CD4-positive, CD25-positive, alpha-beta regulatory T cell (primary cell): ENCODE data around the gene TK2. TPM values are rescaled to one million over a fixed set of nuclear protein-coding genes. Genes with fewer than 3 reads are reported as not detected.

Experiments
- ATAC-seq, 2 donors: fragments of 150-1000 bp; cut with Tn5 transposase; one replicate each; pipeline ENCODE4 v1.10.0; 2021; ENCODE audit warnings: low read depth in 2 of 2, moderate number of reproducible peaks in 2 of 2, moderate library complexity in 1 of 2
- DNase-seq, 3 donors: peaks; one replicate each; pipeline versions ENCODE4 v3.0.0 to v3.0.0-alpha.2; 2012 to 2022; ENCODE audit warnings: mixed read lengths in 1 of 3
- H3K27ac ChIP-seq: one replicate; pipeline ENCODE4 v1.7.0; 2013; ENCODE audit warnings: mild to moderate bottlenecking, low read length; ENCODE audit not compliant: insufficient read depth, poor library complexity, severe bottlenecking
- H3K27me3 ChIP-seq: one replicate; pipeline ENCODE4 v1.7.0; 2013; ENCODE audit warnings: low read length; ENCODE audit not compliant: control insufficient read depth, insufficient read depth
- H3K36me3 ChIP-seq: one replicate; pipeline ENCODE4 v1.7.0; 2013; ENCODE audit warnings: mild to moderate bottlenecking, low read length, moderate library complexity; ENCODE audit not compliant: control insufficient read depth, insufficient read depth
- H3K4me1 ChIP-seq: 2 replicates; pipeline ENCODE4 v1.7.0; 2013; ENCODE audit warnings: mild to moderate bottlenecking, low read length; ENCODE audit not compliant: insufficient read depth, control insufficient read depth, poor library complexity, severe bottlenecking
- H3K4me3 ChIP-seq: one replicate; pipeline ENCODE4 v1.7.0; 2013; ENCODE audit warnings: low read depth, mild to moderate bottlenecking, low read length, moderate library complexity
- H3K9me3 ChIP-seq, 2 experiments: 1 replicate in 1 of 2; 2 replicates in 1 of 2; pipeline ENCODE4 v1.7.0; 2013; ENCODE audit warnings: low read length in 2 of 2, mild to moderate bottlenecking in 1 of 2, moderate library complexity in 1 of 2; ENCODE audit not compliant: control insufficient read depth in 2 of 2
- H3K27ac Mint-ChIP-seq, 3 donors: one replicate each; pipeline ENCODE4 v1.8.0; 2020 to 2022; ENCODE audit warnings: mild to moderate bottlenecking in 3 of 3, mixed read lengths in 3 of 3, moderate library complexity in 2 of 3
- H3K27me3 Mint-ChIP-seq: one replicate; pipeline ENCODE4 v1.8.0; 2022; ENCODE audit warnings: mild to moderate bottlenecking, mixed read lengths
- H3K36me3 Mint-ChIP-seq: one replicate; pipeline ENCODE4 v1.8.0; 2020; ENCODE audit warnings: mixed read lengths
- H3K4me1 Mint-ChIP-seq, 4 donors: one replicate each; pipeline ENCODE4 v1.8.0; 2020 to 2022; ENCODE audit warnings: mixed read lengths in 4 of 4, mild to moderate bottlenecking in 1 of 4
- H3K4me3 Mint-ChIP-seq, 4 donors: one replicate each; pipeline ENCODE4 v1.8.0; 2020 to 2022; ENCODE audit warnings: mild to moderate bottlenecking in 4 of 4, mixed read lengths in 4 of 4, moderate library complexity in 3 of 4
- H3K9me3 Mint-ChIP-seq, 7 donors: one replicate each; pipeline ENCODE4 v1.8.0; 2020 to 2022; ENCODE audit warnings: mixed read lengths in 7 of 7, mild to moderate bottlenecking in 3 of 7, moderate library complexity in 2 of 7
- polyA plus RNA-seq, 4 donors: library from polyadenylated mRNA; unstranded; fragments of 300-500 nt; fragmentation: Illumina TruSeq; gene quantifications; one replicate each; pipeline ENCODE4 v1.2.3, GENCODE V29; 2021
- total RNA-seq: library from RNA; stranded (reverse); gene quantifications from one replicate; pipeline ENCODE4 v1.2.3, GENCODE V29; 2022

TK2 gene
- total and polyA plus RNA-seq, 5 donors from 2014 or later, result 5.1 to 8.8 (median 8.2) TPM

GRCh38 chr16:66578651-66579531 is 29.0 kb upstream of the TK2 start, which contains the start of gene CMTM2:
Gene CMTM2 (plus strand): TSS chr16:66579463. CDS start chr16:66579608, 145 bp downstream.
- no peaks in the 10 kb centered on the region for H3K9me3 ChIP-seq
- Mint-ChIP-seq H3K27me3 (peaks cover 29% of the 10 kb centered on the region), H3K27ac (peak within 1 kb of the TSS in 2 of 3 donors; percentile 32 to 67), H3K9me3 (no peaks in the 10 kb centered on the region), H3K36me3 (no peaks in the 10 kb centered on the region), H3K4me1 (peaks cover 2 to 18% (median 5%) of the 10 kb centered on the region in 4 donors), H3K4me3 (peak within 1 kb of the TSS in 3 of 4 donors; percentile 64 to 76 (median 70))
- DNase-seq, result peak in 1 of 3 donors; percentile 32
- H3K36me3 ChIP-seq, result no peaks in the 10 kb centered on the region
- ATAC-seq, result peak; percentile 24 to 39
- H3K27ac ChIP-seq, result no peak within 1 kb of the TSS
- peaks cover 9% of the 10 kb centered on the region for H3K4me1 ChIP-seq
- no peaks in the 10 kb centered on the region for H3K27me3 ChIP-seq
- H3K4me3 ChIP-seq, result no peak within 1 kb of the TSS

GRCh38 chr16:66576296-66576695 is 26.4 kb upstream of the TK2 start:
- Mint-ChIP-seq H3K36me3 (no peaks in the 10 kb centered on the region), H3K4me1 (peaks cover 0 to 22% (median 6%) of the 10 kb centered on the region in 4 donors)
- no peak for DNase-seq

GRCh38 chr16:66575060-66575459 is 25.1 kb upstream of the TK2 start:
- peaks cover 0 to 22% (median 10%) of the 10 kb centered on the region in 4 donors for H3K4me1 Mint-ChIP-seq
- no peak overlapping the region for H3K27ac Mint-ChIP-seq
- H3K27me3 ChIP-seq, result no peaks in the 10 kb centered on the region
- H3K36me3 Mint-ChIP-seq, result no peaks in the 10 kb centered on the region
- no peaks in the 10 kb centered on the region for H3K9me3 Mint-ChIP-seq
- H3K9me3 ChIP-seq, result no peaks in the 10 kb centered on the region
- DNase-seq (no peak), ATAC-seq (no peak)
- peaks cover 4% of the 10 kb centered on the region for H3K36me3 ChIP-seq
- H3K4me1 ChIP-seq, result peaks cover 9% of the 10 kb centered on the region
- no peak overlapping the region for H3K27ac ChIP-seq
- peaks cover 18% of the 10 kb centered on the region for H3K27me3 Mint-ChIP-seq
- H3K4me3 ChIP-seq, result no peak overlapping the region
- no peak overlapping the region for H3K4me3 Mint-ChIP-seq

More at GRCh38 chr16:66576296-66576695, 26.4 kb upstream of the TK2 start:
- no peaks in the 10 kb centered on the region for H3K36me3 ChIP-seq
- no peaks in the 10 kb centered on the region for H3K27me3 ChIP-seq
- ATAC-seq, result no peak
- H3K9me3 Mint-ChIP-seq, result no peaks in the 10 kb centered on the region
- no peak overlapping the region for H3K4me3 Mint-ChIP-seq
- peaks cover 29% of the 10 kb centered on the region for H3K27me3 Mint-ChIP-seq
- H3K27ac Mint-ChIP-seq, result no peak overlapping the region
- H3K4me3 ChIP-seq, result no peak overlapping the region
- no peak overlapping the region for H3K27ac ChIP-seq
- no peaks in the 10 kb centered on the region for H3K9me3 ChIP-seq
- peaks cover 9% of the 10 kb centered on the region for H3K4me1 ChIP-seq

GRCh38 chr16:66574531-66574930 is 24.6 kb upstream of the TK2 start:
- DNase-seq (no peak), ATAC-seq (no peak)
- H3K9me3 Mint-ChIP-seq, result no peaks in the 10 kb centered on the region
- no peak overlapping the region for H3K27ac Mint-ChIP-seq
- Histone ChIP-seq H3K27me3 (no peaks in the 10 kb centered on the region), H3K36me3 (peaks cover 4% of the 10 kb centered on the region), H3K9me3 (no peaks in the 10 kb centered on the region), H3K27ac (no peak overlapping the region), H3K4me1 (peaks cover 8% of the 10 kb centered on the region), H3K4me3 (no peak overlapping the region)
- H3K27me3 Mint-ChIP-seq, result peaks cover 15% of the 10 kb centered on the region
- H3K4me1 Mint-ChIP-seq, result peaks cover 2 to 21% (median 12%) of the 10 kb centered on the region in 4 donors
- no peaks in the 10 kb centered on the region for H3K36me3 Mint-ChIP-seq
- no peak overlapping the region for H3K4me3 Mint-ChIP-seq

- no peaks in the 10 kb centered on the region for H3K9me3 Mint-ChIP-seq
- peaks cover 5 to 23% (median 11%) of the 10 kb centered on the region in 4 donors for H3K4me1 Mint-ChIP-seq
- H3K36me3 Mint-ChIP-seq, result no peaks in the 10 kb centered on the region
- Histone ChIP-seq H3K27me3 (no peaks in the 10 kb centered on the region), H3K36me3 (peaks cover 4% of the 10 kb centered on the region), H3K4me1 (peaks cover 4% of the 10 kb centered on the region), H3K4me3 (no peak overlapping the region), H3K27ac (no peak overlapping the region), H3K9me3 (no peaks in the 10 kb centered on the region)
- peak overlapping the region in 1 of 3 donors; percentile 52 for H3K27ac Mint-ChIP-seq
- DNase-seq (no peak), ATAC-seq (no peak)
- no peak overlapping the region for H3K4me3 Mint-ChIP-seq
- H3K27me3 Mint-ChIP-seq, result peaks cover 11% of the 10 kb centered on the region
Measured at GRCh38 chr16:66574081-66574480, 24.2 kb upstream of the TK2 start.

- H3K27me3 ChIP-seq, result no peaks in the 10 kb centered on the region
- H3K9me3 Mint-ChIP-seq, result peaks cover 0 to 2% (median 0%) of the 10 kb centered on the region in 7 donors
- no peak for DNase-seq
- H3K4me3 Mint-ChIP-seq, result no peak overlapping the region
- no peaks in the 10 kb centered on the region for H3K9me3 ChIP-seq
- no peak overlapping the region for H3K4me3 ChIP-seq
- peaks cover 8 to 21% (median 12%) of the 10 kb centered on the region in 4 donors for H3K4me1 Mint-ChIP-seq
- H3K36me3 ChIP-seq, result peaks cover 10% of the 10 kb centered on the region
- peak overlapping the region; percentile 36 to 72 (median 71) for H3K27ac Mint-ChIP-seq
- H3K27me3 Mint-ChIP-seq, result peaks cover 3% of the 10 kb centered on the region
- H3K4me1 ChIP-seq, result no peaks in the 10 kb centered on the region
- ATAC-seq, result no peak
- H3K36me3 Mint-ChIP-seq, result peaks cover 6% of the 10 kb centered on the region
- no peak overlapping the region for H3K27ac ChIP-seq
Measured at GRCh38 chr16:66572356-66572755, 22.4 kb upstream of the TK2 start.

GRCh38 chr16:66569827-66570405 is 20.0 kb upstream of the TK2 start:
- Histone ChIP-seq H3K4me3 (no peak overlapping the region), H3K27me3 (no peaks in the 10 kb centered on the region), H3K27ac (no peak overlapping the region), H3K9me3 (no peaks in the 10 kb centered on the region), H3K36me3 (peaks cover 29% of the 10 kb centered on the region), H3K4me1 (no peaks in the 10 kb centered on the region)
- ATAC-seq (no peak), DNase-seq (no peak)
- no peak overlapping the region for H3K4me3 Mint-ChIP-seq
- peaks cover 0 to 2% (median 0%) of the 10 kb centered on the region in 7 donors for H3K9me3 Mint-ChIP-seq
- peaks cover 16% of the 10 kb centered on the region for H3K36me3 Mint-ChIP-seq
- peaks cover 13 to 19% (median 17%) of the 10 kb centered on the region in 4 donors for H3K4me1 Mint-ChIP-seq
- H3K27me3 Mint-ChIP-seq, result no peaks in the 10 kb centered on the region
- peak overlapping the region in 2 of 3 donors; percentile 21 to 85 for H3K27ac Mint-ChIP-seq
